Hippocampal formation (tissue), 2 donors: ENCODE data around the gene DMRTC2.

Source experiments
- DNase-seq, 2 donors: peaks; one replicate each; lab custom pipeline; 2025; lab: John Stamatoyannopoulos, UW

The DMRTC2 gene

DNA sequence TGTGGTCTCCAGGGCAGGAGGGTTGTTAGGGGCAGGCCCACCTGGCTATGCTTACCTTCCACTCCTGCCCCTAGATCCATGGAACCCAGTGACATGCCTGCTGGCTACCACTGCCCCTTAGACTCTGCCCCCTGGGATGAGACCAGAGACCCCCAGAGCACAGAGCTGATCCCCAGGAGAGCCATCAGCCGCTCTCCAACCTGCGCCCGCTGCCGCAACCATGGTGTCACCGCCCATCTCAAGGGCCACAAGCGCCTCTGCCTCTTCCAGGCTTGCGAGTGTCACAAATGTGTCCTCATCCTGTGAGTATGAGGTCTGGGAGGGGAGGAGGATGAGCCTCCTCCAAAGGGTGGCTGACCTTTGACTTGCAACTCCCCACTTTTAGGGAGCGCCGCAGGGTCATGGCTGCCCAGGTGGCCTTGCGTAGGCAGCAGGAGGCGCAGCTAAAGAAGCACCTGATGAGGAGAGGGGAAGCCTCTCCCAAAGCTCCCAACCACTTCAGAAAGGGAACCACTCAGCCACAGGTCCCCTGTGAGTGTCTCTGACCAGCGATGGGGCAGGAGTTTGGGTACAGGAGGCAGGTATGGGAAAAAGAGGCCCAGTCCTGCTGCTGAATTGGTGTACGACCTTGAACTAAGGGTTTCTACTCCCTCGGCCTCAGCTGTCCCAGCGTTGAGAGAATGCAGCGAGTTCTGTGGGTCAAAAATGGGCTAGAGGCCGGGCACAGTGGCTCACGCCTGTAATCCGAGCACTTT lies 2.7 kb downstream of the DMRTC2 start:
- DNase-seq = no peak

DNA sequence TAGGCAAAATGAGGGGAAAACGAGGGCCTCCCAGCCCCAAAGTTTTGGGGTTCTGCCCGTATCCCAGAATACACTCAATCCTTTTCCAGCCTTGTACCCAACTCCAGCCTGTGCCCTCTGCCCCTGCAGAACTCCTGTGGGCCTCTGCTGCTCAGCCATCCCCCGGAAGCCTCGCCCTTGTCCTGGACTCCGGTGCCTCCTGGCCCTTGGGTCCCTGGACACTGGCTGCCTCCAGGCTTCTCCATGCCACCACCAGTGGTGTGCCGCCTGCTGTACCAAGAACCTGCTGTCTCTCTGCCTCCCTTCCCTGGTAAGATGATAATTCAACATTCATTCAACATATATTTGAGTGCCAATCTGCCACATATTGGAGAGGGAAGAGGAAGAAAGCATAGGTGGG lies 3.8 kb downstream of the DMRTC2 start:
- DNase-seq = no peak

DNA sequence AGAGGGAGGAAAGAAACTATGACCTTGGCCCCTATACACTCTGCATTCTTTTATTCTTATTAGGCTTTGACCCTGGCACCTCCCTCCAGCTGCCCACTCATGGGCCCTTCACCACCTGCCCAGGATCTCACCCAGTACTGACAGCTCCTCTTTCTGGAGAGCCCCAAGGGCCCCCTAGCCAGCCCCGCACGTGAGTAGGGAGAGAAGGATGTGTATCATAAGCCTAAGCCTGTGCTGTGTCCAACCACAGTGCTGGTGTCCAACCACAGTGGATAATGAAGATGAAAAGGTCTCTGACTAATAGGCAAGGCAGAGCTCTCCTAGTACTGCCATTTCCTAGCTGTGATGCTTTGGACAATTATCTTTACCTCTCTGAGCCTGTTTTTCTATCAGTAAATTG lies 4.2 kb downstream of the DMRTC2 start:
- DNase-seq = no peak

DNA sequence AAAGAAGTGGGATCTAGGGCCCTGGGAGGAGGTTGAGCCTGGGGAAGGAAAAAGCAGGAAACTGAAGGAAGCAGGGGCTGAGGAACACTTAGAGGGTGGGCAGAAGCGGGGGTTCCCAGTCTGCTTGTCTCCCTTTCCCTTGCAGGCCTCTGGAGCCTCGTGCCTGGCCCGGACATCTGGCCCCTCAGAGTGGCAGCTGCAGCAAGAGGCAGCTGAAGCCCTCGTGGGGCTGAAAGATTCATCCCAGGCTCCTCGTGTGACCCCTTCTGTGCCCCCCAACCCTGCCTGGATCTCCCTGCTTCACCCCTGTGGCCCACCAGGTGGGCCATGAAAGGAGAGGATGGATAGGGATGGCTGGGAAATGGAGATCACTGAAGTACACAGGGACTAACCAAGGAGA lies 5.5 kb downstream of the DMRTC2 start:
- DNase-seq = no peak

DNA sequence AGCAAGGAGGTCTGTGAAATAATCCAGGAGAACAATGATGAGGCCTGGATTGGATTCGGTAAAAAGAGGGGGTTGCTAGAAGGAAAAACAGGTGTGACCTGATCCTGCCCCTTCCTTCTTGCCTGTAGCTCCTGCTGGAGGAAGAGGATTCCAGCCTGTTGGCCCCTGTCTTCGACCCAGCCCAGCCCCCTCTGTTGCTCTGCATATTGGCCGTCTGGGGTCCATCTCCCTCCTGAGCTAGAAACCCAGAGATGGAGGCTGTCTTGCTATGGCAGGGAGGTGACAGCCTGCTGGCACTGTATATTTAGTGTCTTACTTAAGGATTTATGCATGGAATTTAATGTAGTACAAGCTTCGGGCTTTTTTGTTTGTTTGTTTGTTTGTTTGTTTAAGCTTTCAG lies 6.6 kb downstream of the DMRTC2 start:
- DNase-seq = no peak

DNA sequence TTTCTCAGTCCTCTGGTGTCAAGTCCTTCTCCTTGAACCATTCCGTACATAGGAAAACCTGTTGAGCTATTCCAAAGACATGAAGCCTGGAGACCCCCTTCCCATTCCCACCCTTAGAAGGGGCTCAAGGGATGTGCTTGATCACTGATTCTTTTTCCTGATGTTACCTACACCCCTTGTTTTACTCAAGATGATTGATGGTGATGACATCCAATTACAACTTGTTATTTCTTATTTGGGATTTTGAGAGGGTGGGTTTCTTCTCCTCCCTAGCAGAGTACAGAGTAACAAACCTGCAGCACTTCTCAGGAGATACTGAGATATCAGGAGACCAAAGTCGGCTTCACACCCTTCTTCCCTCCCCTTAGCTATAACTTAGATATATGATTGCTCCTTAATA lies 8.5 kb downstream of the DMRTC2 start:
- no peak for DNase-seq

DNA sequence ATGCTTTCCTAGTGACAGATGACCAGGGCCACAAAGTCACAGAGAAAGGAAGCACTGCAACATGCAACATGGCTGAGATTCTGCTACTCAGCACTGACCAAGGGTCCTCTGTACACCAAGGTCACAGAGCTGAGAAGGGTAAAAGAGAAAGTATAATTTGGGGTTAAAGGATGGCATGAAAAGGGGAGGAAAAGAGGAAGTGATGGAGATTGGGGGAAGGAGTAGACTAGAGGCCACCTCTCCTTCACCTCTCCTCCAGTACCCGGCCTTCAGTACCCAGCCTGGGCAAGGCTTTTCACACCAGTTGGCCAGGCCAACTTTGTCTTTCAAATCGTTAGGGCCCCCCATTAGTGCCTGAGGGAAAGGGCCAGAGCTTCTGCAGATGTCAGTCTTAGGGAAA lies 8.9 kb downstream of the DMRTC2 start:
- no peak for DNase-seq

DNA sequence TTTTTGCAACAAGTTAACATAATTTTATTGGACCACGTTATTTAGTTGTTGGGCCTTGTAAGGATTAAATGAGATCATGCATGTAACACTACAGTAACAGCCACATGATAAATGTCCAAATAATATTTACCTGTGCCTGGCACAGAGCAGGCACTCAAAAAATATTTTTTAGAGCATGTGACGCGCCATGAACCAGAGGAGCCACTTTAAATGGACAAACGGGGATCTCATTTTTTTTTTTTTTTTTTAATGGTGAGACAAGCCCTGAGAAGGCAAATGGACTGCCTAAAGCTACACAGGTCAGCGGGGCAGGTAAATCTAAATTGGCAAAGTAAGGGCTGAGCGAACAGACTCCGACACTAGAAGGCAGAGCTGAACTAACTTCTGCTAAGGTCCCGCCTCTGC lies 14.4 kb downstream of the DMRTC2 start:
- no peak for DNase-seq

DNA sequence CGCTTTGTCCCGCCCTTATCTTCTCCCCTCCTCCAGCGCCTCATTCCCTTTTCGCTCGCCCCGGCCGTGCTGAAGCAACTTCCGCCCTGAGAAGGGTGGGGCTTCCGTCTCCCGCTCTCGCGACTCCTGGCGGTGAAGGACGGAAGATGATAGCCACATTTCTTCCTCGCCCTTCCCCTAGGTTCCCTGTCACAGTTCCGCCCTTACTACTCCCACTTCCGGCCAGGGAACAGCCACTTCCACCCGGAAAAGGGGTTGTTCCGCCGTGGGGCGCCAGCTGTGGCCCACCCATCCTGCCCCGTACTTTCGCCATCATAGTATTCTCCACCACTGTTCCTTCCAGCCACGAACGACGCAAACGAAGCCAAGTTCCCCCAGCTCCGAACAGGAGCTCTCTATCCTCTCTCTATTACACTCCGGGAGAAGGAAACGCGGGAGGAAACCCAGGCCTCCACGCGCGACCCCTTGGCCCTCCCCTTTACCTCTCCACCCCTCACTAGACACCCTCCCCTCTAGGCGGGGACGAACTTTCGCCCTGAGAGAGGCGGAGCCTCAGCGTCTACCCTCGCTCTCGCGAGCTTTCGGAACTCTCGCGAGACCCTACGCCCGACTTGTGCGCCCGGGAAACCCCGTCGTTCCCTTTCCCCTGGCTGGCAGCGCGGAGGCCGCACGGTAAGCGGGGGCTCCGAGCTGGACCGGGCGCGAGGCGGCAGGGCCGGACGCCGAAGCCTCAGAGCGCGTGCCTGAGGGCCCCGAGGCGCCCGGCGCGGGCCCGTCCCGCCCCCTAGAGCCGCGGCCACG lies 15.0 kb downstream of the DMRTC2 start, which contains the start of gene RPS19:
TSS of gene RPS19 (plus strand) at position 638 of the 801 bp plus-strand sequence. CDS start 520 bp downstream, outside the sequence.
- DNase-seq = peak; percentile 99 to 100

DNA sequence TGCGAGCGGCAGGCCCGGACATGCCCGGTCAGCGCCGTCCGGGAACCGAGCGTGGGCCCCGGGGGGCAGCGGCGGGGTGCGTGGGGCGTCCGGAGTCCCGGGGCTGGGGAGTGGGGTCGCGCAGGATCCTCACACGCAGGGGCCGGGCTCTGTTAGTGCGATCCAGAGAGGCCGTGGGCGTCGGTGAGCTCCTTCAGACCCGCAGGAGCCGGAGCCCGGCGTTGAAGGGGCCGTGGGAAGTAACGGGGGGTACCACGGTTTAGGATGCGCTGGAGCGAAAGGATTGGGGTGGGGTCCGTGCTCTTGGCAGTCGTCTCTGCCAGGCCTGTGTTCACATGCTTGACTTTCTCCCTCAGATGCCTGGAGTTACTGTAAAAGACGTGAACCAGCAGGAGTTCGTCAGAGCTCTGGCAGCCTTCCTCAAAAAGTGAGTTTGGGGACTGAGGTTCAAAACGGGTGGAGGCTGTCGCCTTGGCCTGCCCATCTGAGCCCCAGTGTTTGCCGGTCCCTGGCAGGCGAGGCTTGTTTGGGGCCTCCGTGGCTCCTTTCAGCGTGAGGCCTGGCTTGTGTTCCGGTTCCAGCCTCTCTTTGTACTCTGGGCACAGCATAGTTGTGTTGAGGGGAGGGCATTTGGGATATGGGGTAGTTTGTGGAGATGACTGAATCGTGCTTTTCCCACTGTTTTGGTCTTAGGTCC lies 15.7 kb downstream of the DMRTC2 start:
- no peak for DNase-seq

DNA sequence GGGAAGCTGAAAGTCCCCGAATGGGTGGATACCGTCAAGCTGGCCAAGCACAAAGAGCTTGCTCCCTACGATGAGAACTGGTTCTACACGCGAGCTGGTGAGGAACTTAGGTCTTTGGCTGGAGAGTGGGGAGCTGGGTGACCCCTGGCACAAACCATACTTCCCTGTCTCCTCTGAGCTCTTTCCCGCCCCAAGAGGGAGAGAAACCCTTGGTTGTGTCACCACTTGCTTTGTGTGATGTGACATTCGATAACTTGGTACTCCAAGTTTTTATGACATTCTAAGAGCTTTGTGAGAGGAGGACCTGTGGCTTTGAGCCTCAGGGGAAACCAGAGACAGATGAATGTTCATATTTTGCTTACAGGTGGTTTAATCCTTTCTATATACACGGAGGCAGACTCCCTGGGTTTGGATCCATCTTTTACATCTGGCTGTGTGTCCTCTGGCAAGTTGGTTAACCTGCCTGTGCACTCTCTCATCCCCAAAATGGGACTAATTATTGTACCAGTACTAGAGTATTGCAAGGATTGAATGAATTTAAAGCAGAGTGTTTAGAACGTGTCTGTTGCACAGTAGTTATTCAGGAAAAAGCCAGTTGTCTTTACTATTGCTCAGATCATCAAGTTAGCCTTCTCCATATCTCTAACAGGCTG lies 16.4 kb downstream of the DMRTC2 start:
- DNase-seq = no peak

DNA sequence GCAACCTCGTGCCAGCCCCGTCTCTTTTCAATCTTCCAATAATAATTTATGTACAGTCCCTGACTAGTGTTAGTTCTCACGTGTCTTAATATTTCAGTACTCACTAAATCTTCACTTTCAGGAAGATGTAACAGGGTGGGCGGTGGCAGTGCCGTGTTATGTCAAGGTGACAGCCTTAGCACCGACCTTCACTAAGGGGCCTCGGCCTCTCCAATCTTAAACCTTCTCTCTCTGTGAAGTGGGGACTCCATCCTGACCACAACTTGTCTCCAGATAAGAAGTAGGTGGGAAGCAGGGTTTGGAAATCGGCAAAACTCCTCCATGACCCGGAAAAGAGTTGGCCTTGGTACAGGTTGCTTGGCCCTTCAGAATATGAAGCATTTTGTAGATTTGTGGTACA lies 17.0 kb downstream of the DMRTC2 start:
- no peak for DNase-seq

DNA sequence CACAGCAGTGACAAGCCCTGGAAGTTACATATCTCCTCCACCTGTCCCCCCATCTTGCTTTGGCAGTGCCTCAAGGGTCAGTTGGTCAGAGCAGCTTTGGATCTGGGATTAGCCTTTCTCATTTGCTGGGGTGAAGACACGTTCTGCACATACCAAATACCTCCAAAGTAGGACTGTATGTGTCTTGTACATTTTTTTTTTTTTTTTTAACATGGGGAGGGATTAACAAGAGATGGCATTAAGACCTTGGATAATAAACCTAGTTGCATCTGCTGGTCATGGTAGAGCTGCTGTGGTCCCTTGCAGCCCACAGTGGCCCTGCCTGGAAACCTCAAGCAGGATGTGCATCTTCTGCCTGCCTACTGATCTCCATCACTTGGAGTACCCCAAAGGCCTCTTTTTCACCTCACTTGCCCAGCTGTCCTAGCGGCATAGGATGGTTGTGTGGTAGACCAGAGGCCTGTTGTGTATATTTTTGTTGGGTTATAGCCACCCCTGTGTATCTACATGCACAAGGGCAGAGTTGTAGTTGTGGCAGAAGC lies 17.7 kb downstream of the DMRTC2 start:
- no peak for DNase-seq

DNA sequence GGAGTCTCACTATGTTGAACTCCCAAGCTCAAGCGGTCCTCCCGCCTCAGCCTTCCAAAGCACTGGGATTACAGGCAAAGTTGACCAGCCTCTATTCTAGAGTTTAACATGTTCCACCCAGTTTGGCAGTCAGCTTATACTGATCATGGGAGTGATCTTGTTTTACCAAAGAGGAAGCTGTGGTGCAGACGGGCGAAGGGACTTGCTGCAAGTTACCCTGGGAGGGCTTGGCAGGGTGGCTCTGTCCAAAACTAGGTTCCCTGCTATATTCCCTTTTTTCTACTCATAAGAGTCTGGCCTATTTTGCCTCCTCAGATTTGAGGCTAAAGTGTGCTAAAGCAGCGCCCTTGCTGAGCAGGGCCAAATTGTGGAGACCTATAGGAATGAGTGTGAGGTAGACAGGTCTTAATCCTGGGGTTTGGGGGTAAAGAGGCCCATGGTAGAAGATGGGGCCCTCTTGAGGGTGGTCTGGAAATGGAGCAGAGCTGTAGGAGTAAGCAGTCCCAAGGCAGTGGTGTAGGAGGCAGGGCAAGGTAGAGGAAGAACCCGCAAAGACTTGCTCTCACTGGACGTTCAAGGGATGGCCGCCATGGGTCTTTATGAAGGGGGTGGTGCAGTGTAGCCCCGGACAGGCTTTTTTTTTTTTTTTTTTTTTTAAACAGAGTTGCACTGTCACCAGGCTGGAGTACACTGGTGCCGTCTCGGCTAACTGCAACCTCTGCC lies 18.5 kb downstream of the DMRTC2 start:
- DNase-seq = no peak

DNA sequence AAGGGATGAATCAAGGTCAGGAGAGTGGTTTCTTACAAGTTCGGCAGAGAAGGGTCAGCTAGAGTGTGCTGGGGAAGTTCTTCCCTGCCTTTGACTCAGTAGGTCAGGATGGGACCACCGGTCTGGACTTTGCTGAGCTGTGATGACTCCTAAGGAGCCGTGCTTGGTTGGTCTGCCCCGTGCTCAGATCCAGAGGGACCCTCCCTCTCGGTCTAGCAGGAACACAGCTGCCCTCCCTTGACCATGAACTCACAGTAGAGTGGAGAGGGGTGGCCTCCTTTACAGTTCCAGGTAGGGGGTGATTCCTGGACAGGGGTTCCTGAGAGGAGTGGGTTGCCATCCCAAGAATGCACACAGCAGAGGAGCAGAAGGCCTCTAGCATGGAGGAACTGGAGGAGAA lies 19.5 kb downstream of the DMRTC2 start:
- DNase-seq = no peak

DNA sequence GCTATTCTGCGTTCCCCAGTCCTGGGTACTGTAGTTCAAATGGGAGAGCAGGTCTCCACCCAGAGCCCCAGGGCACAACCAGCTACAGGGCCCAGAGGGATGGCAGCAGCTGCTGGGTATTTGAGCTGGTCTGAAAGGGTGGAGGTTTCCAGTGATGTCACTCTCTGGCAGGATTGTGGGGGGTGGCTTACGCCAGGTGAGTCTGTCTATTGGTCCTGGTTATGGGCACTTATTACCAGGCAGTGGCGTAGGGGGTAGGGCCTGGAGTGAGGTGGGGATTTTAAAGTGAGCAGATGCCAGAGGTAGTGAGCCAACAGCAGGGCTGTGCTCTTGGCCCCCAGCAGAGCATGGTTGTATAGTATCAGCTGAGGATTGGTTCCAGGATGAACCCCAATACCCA lies 21.4 kb downstream of the DMRTC2 start:
- DNase-seq = no peak

DNA sequence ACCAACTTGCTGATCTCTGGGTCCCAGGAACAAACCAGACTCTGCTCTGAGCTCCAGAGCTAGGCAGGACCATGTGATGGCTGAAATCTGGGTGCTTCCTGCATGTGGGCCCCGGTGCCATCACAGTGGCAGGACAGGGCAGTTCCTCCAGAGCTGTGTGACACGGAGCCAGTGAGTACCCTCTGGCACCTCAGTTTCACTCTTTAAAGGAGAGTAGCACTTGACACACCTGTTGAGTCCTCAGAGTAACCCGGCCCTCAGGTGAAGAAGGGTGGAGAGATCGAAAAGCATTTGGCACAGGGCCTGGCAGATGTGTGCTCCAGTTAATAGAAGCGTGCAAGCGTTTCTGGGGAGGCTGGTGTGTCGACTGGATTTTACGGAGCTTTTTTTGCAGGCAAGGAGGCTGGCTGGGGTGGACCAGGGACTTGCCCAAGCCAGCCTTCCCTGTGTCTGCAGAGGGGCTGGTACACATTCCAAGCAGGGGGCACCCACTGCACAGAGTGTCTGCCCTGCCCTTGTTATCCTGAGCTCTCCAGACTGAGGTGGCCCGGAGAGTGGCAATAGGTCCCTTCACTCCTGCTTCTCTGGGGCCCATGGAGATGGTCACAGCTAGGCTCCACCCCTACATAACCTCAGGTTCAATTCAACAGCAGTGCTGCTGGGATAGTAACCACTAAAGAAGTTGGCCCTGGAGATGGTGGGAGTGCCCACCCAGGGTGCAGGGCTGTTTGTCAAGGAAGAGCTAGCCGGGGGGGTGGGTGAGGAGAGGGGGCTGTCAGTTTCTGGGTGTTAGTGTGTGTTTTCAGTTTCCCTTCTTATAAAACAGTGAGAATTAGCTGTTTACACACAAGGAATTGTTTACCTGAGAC lies 23.5 kb downstream of the DMRTC2 start:
- DNase-seq = no peak

DNA sequence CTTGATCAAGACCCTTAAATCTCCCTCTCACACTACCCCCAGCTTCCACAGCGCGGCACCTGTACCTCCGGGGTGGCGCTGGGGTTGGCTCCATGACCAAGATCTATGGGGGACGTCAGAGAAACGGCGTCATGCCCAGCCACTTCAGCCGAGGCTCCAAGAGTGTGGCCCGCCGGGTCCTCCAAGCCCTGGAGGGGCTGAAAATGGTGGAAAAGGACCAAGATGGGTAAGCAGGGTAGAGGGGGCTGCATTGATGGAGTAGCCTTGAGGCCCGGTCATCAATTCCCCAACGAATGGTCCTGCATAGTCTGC lies 24.1 kb downstream of the DMRTC2 start:
- DNase-seq = no peak

DNA sequence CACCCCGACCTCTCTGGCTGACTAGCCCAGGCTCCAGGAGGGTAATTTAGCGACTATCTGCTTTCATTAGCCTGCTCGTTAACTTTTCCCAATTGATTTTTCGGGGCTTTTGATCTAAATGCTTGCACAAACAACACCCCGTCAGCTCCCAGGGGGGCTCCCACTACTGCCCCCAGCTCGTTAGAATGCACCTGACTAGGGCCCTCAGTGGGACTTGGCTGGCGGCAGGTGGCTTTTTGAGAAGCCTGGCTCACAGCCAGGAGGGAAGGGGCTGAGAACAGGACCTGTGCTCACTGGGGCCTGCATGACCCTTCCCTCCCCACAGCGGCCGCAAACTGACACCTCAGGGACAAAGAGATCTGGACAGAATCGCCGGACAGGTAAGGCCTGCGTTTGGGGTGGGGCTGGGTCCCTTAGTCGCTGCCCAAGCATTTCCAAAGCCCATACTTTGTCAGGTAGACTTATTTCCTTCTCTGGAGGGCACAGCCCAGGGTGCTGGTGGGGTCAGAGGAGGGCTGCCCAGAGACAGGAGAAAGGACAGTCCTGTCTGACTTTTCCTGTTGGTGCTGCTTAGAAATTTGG lies 24.6 kb downstream of the DMRTC2 start:
- no peak for DNase-seq

DNA sequence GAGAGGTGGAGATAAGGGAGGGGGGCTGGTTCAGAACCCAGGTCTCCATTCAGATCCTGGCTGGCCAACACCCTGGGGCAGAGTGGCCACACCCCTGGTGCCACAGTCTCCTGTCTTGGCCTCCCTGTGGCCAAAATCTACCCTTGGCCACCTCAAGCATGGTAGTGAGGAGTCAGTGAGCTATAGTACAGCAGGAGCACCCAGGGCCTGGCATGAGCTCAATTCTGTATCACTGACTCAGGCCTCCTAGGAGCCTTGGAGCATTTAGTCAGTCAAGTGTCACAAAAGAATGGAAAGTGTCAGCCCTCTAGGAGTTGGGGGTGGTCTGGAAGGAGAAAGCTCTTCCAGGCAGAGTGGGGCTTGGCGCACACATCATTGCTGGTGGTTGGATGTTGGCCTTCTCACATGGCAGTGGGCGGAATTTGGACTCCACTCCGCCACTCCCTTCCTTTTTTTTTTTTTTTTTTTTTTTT lies 25.6 kb downstream of the DMRTC2 start:
- no peak for DNase-seq
